GM19099 (cell line): ENCODE results near the gene APOL3.

Experiments used
- POLR2A ChIP-seq: IDR thresholded peaks from 3 replicates; pipeline ENCODE4 v1.6.1; 2011; ENCODE audit warnings: low read depth; ENCODE audit not compliant: insufficient read length; ENCODE audit errors: extremely low read depth

APOL3 gene

GRCh38 chr22:36166518-36167220 lies 6.1 kb upstream of the APOL3 start:
- no peak for TF ChIP-seq POLR2A

- no peak for TF ChIP-seq POLR2A
Measured at GRCh38 chr22:36166086-36166485, 5.5 kb upstream of the APOL3 start.

GRCh38 chr22:36165141-36165540 lies 4.6 kb upstream of the APOL3 start:
- no peak for TF ChIP-seq POLR2A

GRCh38 chr22:36164621-36165020 lies 4.1 kb upstream of the APOL3 start:
- TF ChIP-seq POLR2A, result no peak

GRCh38 chr22:36163497-36163896 lies 2.9 kb upstream of the APOL3 start:
- no peak for TF ChIP-seq POLR2A

GRCh38 chr22:36162127-36163034 lies 1.8 kb upstream of the APOL3 start:
- TF ChIP-seq POLR2A, result no peak

- no peak for TF ChIP-seq POLR2A
Measured at GRCh38 chr22:36156515-36157419, 3.8 kb downstream of the APOL3 start.

- TF ChIP-seq POLR2A, result no peak
Measured at GRCh38 chr22:36156119-36156514, 4.4 kb downstream of the APOL3 start.

- TF ChIP-seq POLR2A, result no peak
Measured at GRCh38 chr22:36155702-36156101, 4.9 kb downstream of the APOL3 start.

GRCh38 chr22:36154423-36154945 lies 6.1 kb downstream of the APOL3 start:
- no peak for TF ChIP-seq POLR2A

- no peak for TF ChIP-seq POLR2A
Measured at GRCh38 chr22:36153501-36154422, 6.8 kb downstream of the APOL3 start.

- no peak for TF ChIP-seq POLR2A
Measured at GRCh38 chr22:36152088-36152487, 8.5 kb downstream of the APOL3 start.

- TF ChIP-seq POLR2A, result no peak
Measured at GRCh38 chr22:36151006-36151595, 9.5 kb downstream of the APOL3 start.
